Subcutaneous adipose tissue (tissue), 4 donors: ENCODE results near the gene ACOXL. TPM values are rescaled to one million over a fixed set of nuclear protein-coding genes. Genes with fewer than 3 reads are reported as not detected.

Experiments used
- CTCF ChIP-seq: fragments of 450-650 bp; IDR thresholded peaks from one replicate; pipeline ENCODE4 v1.5.1; 2016; ENCODE audit warnings: low read depth, mild to moderate bottlenecking, control low read depth, antibody characterized with exemption, moderate library complexity
- total RNA-seq, 4 donors: library from RNA; depleted of rRNA; stranded (reverse); fragments of >200 nt; gene quantifications; one replicate each; pipeline ENCODE4 v1.1.0, GENCODE V29; 2016

The ACOXL gene
- total RNA-seq, 4 donors from 2014 or later: not detected

DNA sequence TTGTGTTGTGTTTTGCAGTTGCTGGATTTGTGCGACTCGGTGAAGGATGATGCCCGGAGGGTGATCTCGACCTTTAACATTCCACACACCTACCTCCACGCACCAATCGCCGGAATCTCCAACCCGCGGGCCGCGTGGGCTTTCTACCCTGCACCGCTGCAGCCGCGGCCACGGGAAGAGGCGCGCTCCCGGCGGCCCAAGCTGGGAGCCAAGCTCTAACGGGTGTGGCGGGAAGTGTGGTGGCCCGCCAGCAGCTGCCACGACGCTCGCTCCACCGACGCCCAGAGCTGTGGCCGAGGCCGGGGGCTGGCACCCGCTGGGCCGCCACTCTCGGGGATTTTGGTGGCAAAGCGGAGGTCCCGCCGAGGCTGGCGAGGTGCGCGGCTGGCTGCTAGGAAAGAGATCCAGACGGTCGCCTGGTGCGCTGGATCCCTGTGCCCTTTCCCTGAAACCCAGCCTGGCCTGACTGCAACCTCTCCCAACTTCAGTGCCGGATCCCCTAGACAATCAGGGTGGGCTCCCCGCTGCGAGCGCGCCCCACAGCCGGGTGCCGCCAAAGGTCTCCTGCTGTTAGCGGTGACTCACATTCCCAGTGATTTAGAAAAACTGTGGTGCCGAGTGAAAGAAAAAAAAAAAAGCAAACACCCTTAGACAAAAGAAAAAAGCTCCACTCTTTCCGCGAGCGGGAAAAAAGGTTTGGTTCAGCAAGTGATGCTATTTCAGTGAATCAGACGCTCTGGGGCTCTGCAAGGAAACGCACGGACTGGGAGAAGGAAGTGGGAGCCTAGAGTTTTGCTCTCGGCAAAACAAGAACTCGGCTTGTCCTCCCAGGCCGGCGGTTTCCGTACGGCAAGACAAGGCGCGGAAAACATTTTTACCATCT lies 385.5 kb downstream of the ACOXL start:
- TF ChIP-seq CTCF: no peak

DNA sequence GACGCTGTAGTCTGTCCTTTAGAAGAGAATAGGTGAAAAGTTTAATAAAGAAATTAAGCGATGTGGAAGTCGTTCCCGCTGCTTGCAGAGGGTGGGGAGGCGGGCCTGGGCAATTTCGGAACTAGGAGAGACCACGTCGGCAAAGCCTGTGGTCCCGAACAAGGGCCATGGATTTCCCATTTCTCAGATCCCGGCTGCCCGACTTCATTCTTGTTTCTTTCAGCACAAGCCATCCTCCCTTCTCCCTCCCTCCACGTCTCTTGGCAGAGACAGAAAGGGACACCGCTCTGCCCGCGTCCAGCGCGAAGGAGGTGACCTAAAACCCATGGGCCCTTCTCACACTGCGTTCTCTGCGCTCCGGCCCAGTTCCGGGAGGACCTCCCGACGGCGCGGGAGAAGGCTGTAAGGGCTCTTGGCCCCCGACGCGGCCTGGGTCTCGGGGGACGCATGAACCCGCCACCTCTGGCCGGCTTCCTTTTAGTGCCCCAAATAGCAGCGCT lies 386.2 kb downstream of the ACOXL start:
- no peak for TF ChIP-seq CTCF

GRCh38 chr2:111118981-111119821 lies 386.8 kb downstream of the ACOXL start:
- no peak for TF ChIP-seq CTCF

GRCh38 chr2:111119822-111120252 lies 387.5 kb downstream of the ACOXL start:
- TF ChIP-seq CTCF: no peak

DNA sequence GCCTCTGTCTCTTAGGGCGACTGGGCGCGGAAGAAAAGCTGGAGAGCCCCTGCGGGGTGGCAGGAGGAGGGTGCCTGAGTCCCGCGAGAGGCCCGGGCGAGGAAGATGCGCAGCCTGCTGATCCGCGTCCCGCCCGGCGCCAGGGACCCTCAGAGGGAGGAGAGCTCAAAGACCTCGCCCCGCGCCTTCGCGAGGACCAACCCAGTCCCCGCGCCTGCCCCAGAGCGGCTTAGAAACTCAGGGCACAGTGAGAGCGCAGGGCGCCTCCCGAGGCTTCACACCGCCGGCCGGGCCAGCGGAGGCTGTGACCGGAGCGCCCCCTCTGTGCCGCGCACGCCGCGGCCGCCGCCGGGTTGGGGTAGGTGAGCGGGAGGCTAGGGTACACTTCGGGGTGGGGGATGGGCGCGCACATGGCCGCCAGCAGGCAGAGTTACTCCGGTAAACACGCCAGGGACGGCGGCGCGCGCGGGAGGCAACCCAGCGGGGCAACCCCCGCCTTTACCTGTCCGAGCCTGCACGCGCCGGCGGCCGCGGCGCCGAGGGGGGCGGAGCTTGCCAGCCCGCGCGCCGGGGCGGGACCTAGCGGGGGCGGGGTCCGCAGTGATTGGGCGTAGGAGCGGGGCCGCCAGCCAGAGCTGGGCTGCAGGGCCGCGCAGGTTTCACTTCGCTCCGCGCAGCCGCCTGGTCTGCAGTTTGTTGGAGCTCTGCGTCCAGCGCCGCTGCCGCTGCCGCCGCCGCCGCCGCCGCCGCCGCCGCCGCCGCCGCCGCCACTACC lies 388.1 kb downstream of the ACOXL start, which contains the start of gene BCL2L11:
TSS of gene BCL2L11 (plus strand) at position 662 of the 775 bp plus-strand sequence. CDS start 2,832 bp downstream, outside the sequence.
- no peak for TF ChIP-seq CTCF

- no peak for TF ChIP-seq CTCF
Observed at GRCh38 chr2:111121028-111121827, 388.9 kb downstream of the ACOXL start.
